H9 (cell line): ENCODE results near the gene TRPV5. TPM values are rescaled to one million over a fixed set of nuclear protein-coding genes. Genes with fewer than 3 reads are reported as not detected.

Experiments
- DNase-seq: peaks from one replicate; pipeline ENCODE4 v3.0.0-alpha.2; 2017
- H2AFZ ChIP-seq: one replicate; pipeline ENCODE4 v1.6.1; 2013; ENCODE audit warnings: mild to moderate bottlenecking, low read length, control low read depth, moderate library complexity
- H2AK5ac ChIP-seq: 2 replicates; pipeline ENCODE4 v1.6.1; 2013; ENCODE audit warnings: low read length, control low read depth, mixed read lengths; ENCODE audit not compliant: insufficient read length
- H2BK120ac ChIP-seq: one replicate; pipeline ENCODE4 v1.6.1; 2013; ENCODE audit warnings: low read depth, mild to moderate bottlenecking, low read length, control low read depth, inconsistent platforms; ENCODE audit not compliant: poor library complexity, severe bottlenecking
- H2BK12ac ChIP-seq: 2 replicates; pipeline ENCODE4 v1.6.1; 2013; ENCODE audit warnings: low read length, control low read depth, mixed read lengths, low read depth; ENCODE audit not compliant: insufficient read length
- H2BK15ac ChIP-seq: 2 replicates; pipeline ENCODE4 v1.6.1; 2013; ENCODE audit warnings: low read depth, low read length, control low read depth
- H2BK20ac ChIP-seq: one replicate; pipeline ENCODE4 v1.6.1; 2013; ENCODE audit warnings: low read depth, mild to moderate bottlenecking, low read length, control low read depth, inconsistent platforms; ENCODE audit not compliant: poor library complexity, severe bottlenecking
- H2BK5ac ChIP-seq: 2 replicates; pipeline ENCODE4 v1.6.1; 2013; ENCODE audit warnings: low read length, control low read depth, mixed read lengths; ENCODE audit not compliant: insufficient read length
- H3K14ac ChIP-seq: 2 replicates; pipeline ENCODE4 v1.6.1; 2013; ENCODE audit warnings: low read length, control low read depth; ENCODE audit not compliant: insufficient read depth
- H3K18ac ChIP-seq: 2 replicates; pipeline ENCODE4 v1.6.1; 2013; ENCODE audit warnings: low read depth, mild to moderate bottlenecking, mixed read lengths, low read length, control low read depth; ENCODE audit not compliant: insufficient read length
- H3K23ac ChIP-seq: 2 replicates; pipeline ENCODE4 v1.6.1; 2013; ENCODE audit warnings: low read length, control low read depth, mixed read lengths, low read depth; ENCODE audit not compliant: insufficient read length
- H3K23me2 ChIP-seq: 2 replicates; pipeline ENCODE4 v1.6.1; 2013; ENCODE audit warnings: low read depth, mild to moderate bottlenecking, mixed read lengths, low read length, control low read depth; ENCODE audit not compliant: insufficient read length, poor library complexity, severe bottlenecking
- H3K27ac ChIP-seq: 2 replicates; pipeline ENCODE4 v1.5.1; 2013; ENCODE audit warnings: low read length, control low read depth, mixed read lengths, low read depth; ENCODE audit not compliant: insufficient read length
- H3K27me3 ChIP-seq: 2 replicates; pipeline ENCODE4 v1.6.1; 2013; ENCODE audit warnings: low read length, control low read depth, inconsistent platforms; ENCODE audit not compliant: insufficient read depth
- H3K4ac ChIP-seq: 2 replicates; pipeline ENCODE4 v1.6.1; 2013; ENCODE audit warnings: low read depth, mild to moderate bottlenecking, control low read depth, inconsistent platforms, low read length, moderate library complexity
- H3K4me1 ChIP-seq: 2 replicates; pipeline ENCODE4 v1.6.1; 2013; ENCODE audit warnings: low read length, control low read depth, inconsistent platforms; ENCODE audit not compliant: insufficient read depth
- H3K4me2 ChIP-seq: 2 replicates; pipeline ENCODE4 v1.6.1; 2013; ENCODE audit warnings: low read length, control low read depth, mixed read lengths; ENCODE audit not compliant: insufficient read length, insufficient read depth
- H3K56ac ChIP-seq: 2 replicates; pipeline ENCODE4 v1.6.1; 2013; ENCODE audit warnings: low read depth, mild to moderate bottlenecking, mixed read lengths, low read length, control low read depth; ENCODE audit not compliant: insufficient read length
- H3K79me1 ChIP-seq: 2 replicates; pipeline ENCODE4 v1.6.1; 2013; ENCODE audit warnings: low read depth, mild to moderate bottlenecking, moderate library complexity, low read length, control low read depth, inconsistent platforms; ENCODE audit not compliant: insufficient read depth, poor library complexity, severe bottlenecking
- H3K79me2 ChIP-seq: 2 replicates; pipeline ENCODE4 v1.6.1; 2013; ENCODE audit warnings: low read length, control low read depth, inconsistent platforms; ENCODE audit not compliant: insufficient read depth
- H3K9ac ChIP-seq: 2 replicates; pipeline ENCODE4 v1.6.1; 2013; ENCODE audit warnings: low read length, control low read depth, mixed read lengths; ENCODE audit not compliant: insufficient read length; ENCODE audit errors: extremely low read depth
- H3K9me3 ChIP-seq: one replicate; pipeline ENCODE4 v1.6.1; 2013; ENCODE audit warnings: low read depth, low read length, inconsistent platforms; ENCODE audit not compliant: control insufficient read depth
- H3T11ph ChIP-seq: one replicate; pipeline ENCODE4 v1.6.1; 2013; ENCODE audit warnings: mild to moderate bottlenecking, low read length, control low read depth, inconsistent platforms
- H4K20me1 ChIP-seq: one replicate; pipeline ENCODE4 v1.6.1; 2013; ENCODE audit not compliant: control insufficient read depth, insufficient read length, insufficient read depth
- H4K5ac ChIP-seq: 2 replicates; pipeline ENCODE4 v1.6.1; 2013; ENCODE audit warnings: low read depth, mild to moderate bottlenecking, mixed read lengths, low read length, control low read depth; ENCODE audit not compliant: insufficient read length
- H4K8ac ChIP-seq: replicated peaks from 2 replicates; pipeline ENCODE4 v1.6.1; 2013; ENCODE audit warnings: low read length, control low read depth, mixed read lengths, low read depth; ENCODE audit not compliant: insufficient read length
- H4K91ac ChIP-seq: 2 replicates; pipeline ENCODE4 v1.6.1; 2013; ENCODE audit warnings: low read depth, mild to moderate bottlenecking, moderate library complexity, mixed read lengths, low read length, control low read depth; ENCODE audit not compliant: insufficient read length
- H3K27ac Mint-ChIP-seq, 3 experiments: 2 replicates in 2 of 3; 3 replicates in 1 of 3; pipeline ENCODE4 v1.8.0; 2020 to 2021; ENCODE audit warnings: mixed read lengths in 3 of 3, mild to moderate bottlenecking in 1 of 3, moderate library complexity in 1 of 3
- H3K27me3 Mint-ChIP-seq: 2 replicates; pipeline ENCODE4 v1.8.0; 2021; ENCODE audit warnings: low read depth, mild to moderate bottlenecking, moderate library complexity, mixed read lengths
- H3K36me3 Mint-ChIP-seq, 3 experiments: 2 replicates in 2 of 3; 3 replicates in 1 of 3; pipeline ENCODE4 v1.8.0; 2020 to 2021; ENCODE audit warnings: low read depth in 3 of 3, mixed read lengths in 3 of 3; ENCODE audit not compliant: insufficient read depth in 1 of 3
- H3K4me1 Mint-ChIP-seq, 2 experiments: 2 replicates each; pipeline ENCODE4 v1.8.0; 2020; ENCODE audit warnings: mixed read lengths in 2 of 2
- H3K4me3 Mint-ChIP-seq, 2 experiments: 2 replicates in 1 of 2; 3 replicates in 1 of 2; pipeline ENCODE4 v1.8.0; 2020 to 2021; ENCODE audit warnings: mild to moderate bottlenecking in 2 of 2, mixed read lengths in 2 of 2, moderate library complexity in 1 of 2
- H3K9me3 Mint-ChIP-seq, 2 experiments: 2 replicates in 1 of 2; 3 replicates in 1 of 2; pipeline ENCODE4 v1.8.0; 2020; ENCODE audit warnings: mild to moderate bottlenecking in 2 of 2, mixed read lengths in 2 of 2, moderate library complexity in 1 of 2
- CTCF ChIP-seq: fragments of 200-600 bp; sonication (generic); conservative IDR thresholded peaks from 3 replicates; pipeline ENCODE4 v1.8.0; 2021; ENCODE audit warnings: antibody characterized with exemption, mild to moderate bottlenecking
- WGBS: extraction: QIAGEN DNeasy Blood & Tissue Kit; methylation state at CpG from one replicate; pipeline ENCODE4 v1.1.7; 2013; ENCODE audit warnings: missing lambda C conversion rate, low lambda C conversion rate, mixed read lengths; ENCODE audit not compliant: insufficient read length; ENCODE audit errors: extremely low coverage; 5-methylcytosine and 5-hydroxymethylcytosine counted together
- total RNA-seq: library from RNA; stranded (reverse); gene quantifications from 2 replicates; pipeline ENCODE4 v1.2.1, GENCODE V29; 2021

Gene TRPV5
- total RNA-seq, 1 experiment from 2014 or later, result not detected

GRCh38 chr7:142905759-142906158, 27.8 kb downstream of the TRPV5 start:
- no peaks in the 10 kb centered on the region for H4K20me1 ChIP-seq
- no peak overlapping the region for H3K18ac ChIP-seq
- H2BK15ac ChIP-seq, result no peak overlapping the region
- Mint-ChIP-seq H3K27me3 (peaks cover 10% of the 10 kb centered on the region), H3K9me3 (peaks cover 30 to 35% of the 10 kb centered on the region in 2 experiments), H3K27ac (no peak overlapping the region), H3K4me3 (no peak overlapping the region), H3K36me3 (peaks cover 3 to 25% (median 7%) of the 10 kb centered on the region in 3 experiments; a peak in 6 of 7 replicates), H3K4me1 (peaks cover 13% of the 10 kb centered on the region in 2 experiments)
- H3K27me3 ChIP-seq, result no peaks in the 10 kb centered on the region; the same call in 1 of the 2 replicates
- H3K9me3 ChIP-seq, result peaks cover 11% of the 10 kb centered on the region
- H3T11ph ChIP-seq, result no peak overlapping the region
- no peaks in the 10 kb centered on the region for H3K4me1 ChIP-seq
- no peaks in the 10 kb centered on the region for H3K79me2 ChIP-seq
- H2BK20ac ChIP-seq, result no peak overlapping the region
- H2AFZ ChIP-seq, result no peak overlapping the region
- H3K4ac ChIP-seq, result no peak overlapping the region
- no peak for TF ChIP-seq CTCF
- H3K27ac ChIP-seq, result no peak overlapping the region
- H2BK12ac ChIP-seq, result no peak overlapping the region
- no peak overlapping the region for H3K9ac ChIP-seq
- no peak overlapping the region for H2AK5ac ChIP-seq
- H4K91ac ChIP-seq, result no peak overlapping the region
- WGBS, result no CpG with 5 or more reads among the region's 2 CpGs
- H2BK120ac ChIP-seq, result no peak overlapping the region
- no peak overlapping the region for H4K5ac ChIP-seq
- H2BK5ac ChIP-seq, result no peak overlapping the region
- H3K14ac ChIP-seq, result no peak overlapping the region
- H3K4me2 ChIP-seq, result no peak overlapping the region
- no peaks in the 10 kb centered on the region for H3K79me1 ChIP-seq
- DNase-seq, result no peak
- H4K8ac ChIP-seq, result no peak overlapping the region
- H3K23ac ChIP-seq, result no peak overlapping the region
- no peaks in the 10 kb centered on the region for H3K23me2 ChIP-seq
- no peak overlapping the region for H3K56ac ChIP-seq
